Activated naive CD4-positive, alpha-beta T cell treated with anti-CD3 and anti-CD28 coated beads, Interleukin-2, amount 10 ng/mL, durations not matched to agents 7 days and 5 days (primary cell): Measurements from ENCODE around the gene PDZD2.
"Not testable (repeated sequence)": the region's sequence is repeated elsewhere in the genome, so short reads cannot be mapped to it uniquely, and the experiment has no call there.

Experiments
- CTCF ChIA-PET: fragments of 350-600 bp; sonication (Branson Sonifier 250); formaldehyde crosslinking; loops from one replicate; lab custom pipeline; 2021; ENCODE audit warnings: antibody characterized with exemption; lab: Charles Lee
- DNase-seq: peaks from one replicate; pipeline ENCODE4 v3.0.0-alpha.2; 2020
- H3K27ac Mint-ChIP-seq: one replicate; pipeline ENCODE4 v1.8.0; 2021; ENCODE audit warnings: mild to moderate bottlenecking, moderate library complexity, mixed read lengths
- H3K27me3 Mint-ChIP-seq: one replicate; pipeline ENCODE4 v1.8.0; 2021; ENCODE audit warnings: mild to moderate bottlenecking, mixed read lengths
- H3K36me3 Mint-ChIP-seq: one replicate; pipeline ENCODE4 v1.8.0; 2021; ENCODE audit warnings: mixed read lengths
- H3K4me1 Mint-ChIP-seq: one replicate; pipeline ENCODE4 v1.8.0; 2021; ENCODE audit warnings: mixed read lengths
- H3K4me3 Mint-ChIP-seq: one replicate; pipeline ENCODE4 v1.8.0; 2021; ENCODE audit warnings: mild to moderate bottlenecking, moderate library complexity, mixed read lengths
- H3K9me3 Mint-ChIP-seq: one replicate; pipeline ENCODE4 v1.8.0; 2021; ENCODE audit warnings: mixed read lengths

The PDZD2 gene

DNA sequence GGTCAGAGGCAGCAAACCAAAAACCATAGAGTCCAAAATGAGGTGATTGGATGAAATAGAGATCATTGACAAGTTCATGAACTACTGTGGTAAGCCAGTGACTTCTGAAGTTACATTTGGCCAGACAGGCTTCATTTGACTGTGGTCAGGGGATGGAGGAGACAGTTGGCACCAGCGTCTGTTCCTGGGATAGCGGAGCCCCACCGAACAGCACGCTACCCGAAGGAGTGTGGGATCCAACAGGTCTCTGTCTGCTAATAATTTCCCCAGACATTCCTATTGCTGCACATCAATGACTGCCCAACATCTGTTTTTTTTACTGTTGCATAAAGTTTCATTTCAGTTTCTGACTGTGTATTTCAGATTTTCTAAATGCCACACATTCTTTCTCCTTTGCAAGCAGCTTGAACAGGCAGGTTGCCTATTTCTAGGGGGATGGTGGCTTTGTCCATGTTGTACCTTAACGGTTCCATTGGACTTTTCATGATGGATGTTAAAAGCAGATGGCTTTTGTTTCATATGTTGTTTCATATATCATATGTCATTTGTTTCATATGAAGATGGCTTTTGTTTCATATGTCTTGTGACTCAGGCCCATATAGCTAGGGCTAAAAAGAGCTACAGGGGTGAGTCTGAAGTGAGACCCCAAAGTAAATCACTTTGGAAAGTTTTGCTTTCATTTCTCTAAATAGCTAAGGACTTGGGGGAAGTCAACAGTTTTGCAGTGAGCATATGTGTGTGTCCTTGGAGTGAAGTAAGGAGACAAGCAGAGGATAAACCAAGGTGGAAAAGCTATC is 354.4 kb downstream of the PDZD2 start:
- no peak overlapping the region for H3K4me3 Mint-ChIP-seq
- no peak for DNase-seq
- H3K27ac Mint-ChIP-seq, result no peak overlapping the region
- H3K27me3 Mint-ChIP-seq, result no peaks in the 10 kb centered on the region
- H3K9me3 Mint-ChIP-seq, result no peaks in the 10 kb centered on the region
- CTCF ChIA-PET, result no interaction called here
- no peaks in the 10 kb centered on the region for H3K36me3 Mint-ChIP-seq
- H3K4me1 Mint-ChIP-seq, result peaks cover 6% of the 10 kb centered on the region

GRCh38 chr5:31995006-31995405 is 356.1 kb downstream of the PDZD2 start:
- Mint-ChIP-seq H3K9me3 (no peaks in the 10 kb centered on the region), H3K4me3 (no peak overlapping the region), H3K36me3 (no peaks in the 10 kb centered on the region), H3K27me3 (no peaks in the 10 kb centered on the region), H3K27ac (no peak overlapping the region), H3K4me1 (peaks cover 6% of the 10 kb centered on the region)
- CTCF ChIA-PET, result no interaction called here
- DNase-seq, result no peak

DNA sequence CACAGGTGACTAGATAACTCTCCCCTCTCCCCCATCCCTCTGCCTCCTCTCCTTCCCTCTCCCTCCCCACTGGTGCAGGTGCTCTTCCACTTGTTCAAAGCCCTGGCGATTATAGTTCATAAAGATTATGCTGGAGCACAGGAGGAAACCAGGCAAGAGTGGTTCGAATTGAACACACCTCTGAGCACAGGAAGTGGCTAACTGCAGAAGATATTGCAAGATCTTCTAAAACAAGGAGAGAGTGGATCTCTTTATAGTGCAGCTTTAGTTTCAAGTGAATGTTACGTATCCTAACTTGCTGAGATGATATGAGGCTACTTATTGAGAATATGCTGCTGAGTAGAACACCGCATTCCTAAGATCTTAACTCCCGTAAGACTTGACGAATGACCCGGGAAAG is 356.8 kb downstream of the PDZD2 start:
- H3K4me1 Mint-ChIP-seq, result peaks cover 6% of the 10 kb centered on the region
- H3K36me3 Mint-ChIP-seq, result no peaks in the 10 kb centered on the region
- H3K9me3 Mint-ChIP-seq, result no peaks in the 10 kb centered on the region
- H3K27ac Mint-ChIP-seq, result no peak overlapping the region
- no peaks in the 10 kb centered on the region for H3K27me3 Mint-ChIP-seq
- CTCF ChIA-PET, result no interaction called here
- H3K4me3 Mint-ChIP-seq, result no peak overlapping the region
- DNase-seq, result no peak

GRCh38 chr5:31996909-31997308 is 358.0 kb downstream of the PDZD2 start:
- Mint-ChIP-seq H3K4me1 (peaks cover 6% of the 10 kb centered on the region), H3K4me3 (no peak overlapping the region), H3K36me3 (no peaks in the 10 kb centered on the region), H3K9me3 (no peaks in the 10 kb centered on the region), H3K27me3 (no peaks in the 10 kb centered on the region), H3K27ac (no peak overlapping the region)
- DNase-seq, result no peak
- CTCF ChIA-PET, result interaction anchor here (1.0 kb wide), 1 partner anchor 1973 kb away, joined by 3 read pairs; no protein-coding TSS in a partner anchor

GRCh38 chr5:31999470-31999869 is 360.5 kb downstream of the PDZD2 start:
- DNase-seq, result no peak
- H3K27me3 Mint-ChIP-seq, result no peaks in the 10 kb centered on the region
- CTCF ChIA-PET, result no interaction called here
- H3K9me3 Mint-ChIP-seq, result peaks cover 6% of the 10 kb centered on the region
- no peaks in the 10 kb centered on the region for H3K36me3 Mint-ChIP-seq
- H3K4me1 Mint-ChIP-seq, result peaks cover 6% of the 10 kb centered on the region
- no peak overlapping the region for H3K27ac Mint-ChIP-seq
- no peak overlapping the region for H3K4me3 Mint-ChIP-seq

GRCh38 chr5:32000731-32001130 is 361.8 kb downstream of the PDZD2 start:
- Mint-ChIP-seq H3K4me1 (peaks cover 4% of the 10 kb centered on the region), H3K27ac (no peak overlapping the region), H3K4me3 (no peak overlapping the region), H3K9me3 (peaks cover 6% of the 10 kb centered on the region), H3K27me3 (no peaks in the 10 kb centered on the region), H3K36me3 (no peaks in the 10 kb centered on the region)
- DNase-seq, result no peak
- CTCF ChIA-PET, result no interaction called here

- Mint-ChIP-seq H3K27ac (no peak overlapping the region), H3K27me3 (no peaks in the 10 kb centered on the region), H3K4me1 (no peaks in the 10 kb centered on the region), H3K4me3 (no peak overlapping the region), H3K9me3 (peaks cover 6% of the 10 kb centered on the region), H3K36me3 (no peaks in the 10 kb centered on the region)
- CTCF ChIA-PET, result no interaction called here
- no peak for DNase-seq
These were observed 362.4 kb downstream of the PDZD2 start for GRCh38 chr5:32001284-32001683.

DNA sequence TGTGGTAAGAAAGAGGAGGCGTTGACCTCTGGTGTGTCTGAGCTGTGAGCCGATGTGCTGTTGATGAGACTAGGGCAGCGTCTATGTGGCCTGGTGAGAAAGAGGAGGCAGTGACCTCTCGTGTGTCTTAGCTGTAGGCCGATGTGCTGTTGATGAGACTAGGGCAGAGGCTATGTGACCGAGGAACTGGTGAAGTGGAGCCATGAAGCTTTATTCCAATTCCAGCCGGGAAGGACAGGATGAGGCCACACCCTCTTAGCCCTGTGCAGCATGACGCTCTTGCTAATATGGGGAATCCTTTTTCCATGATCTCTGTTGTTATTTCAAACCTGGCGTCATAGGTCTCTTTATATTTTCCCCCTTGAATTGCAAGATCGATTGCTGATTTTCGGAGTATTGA is 362.8 kb downstream of the PDZD2 start:
- H3K27me3 Mint-ChIP-seq, result no peaks in the 10 kb centered on the region
- peaks cover 6% of the 10 kb centered on the region for H3K9me3 Mint-ChIP-seq
- H3K4me1 Mint-ChIP-seq, result no peaks in the 10 kb centered on the region
- H3K27ac Mint-ChIP-seq, result no peak overlapping the region
- no peaks in the 10 kb centered on the region for H3K36me3 Mint-ChIP-seq
- DNase-seq, result no peak
- CTCF ChIA-PET, result no interaction called here
- no peak overlapping the region for H3K4me3 Mint-ChIP-seq

- Mint-ChIP-seq H3K27me3 (no peaks in the 10 kb centered on the region), H3K4me3 (no peak overlapping the region), H3K9me3 (peaks cover 6% of the 10 kb centered on the region), H3K4me1 (no peaks in the 10 kb centered on the region), H3K27ac (peak overlapping the region; percentile 43), H3K36me3 (no peaks in the 10 kb centered on the region)
- CTCF ChIA-PET, result no interaction called here
- no peak for DNase-seq
These were observed 363.8 kb downstream of the PDZD2 start for GRCh38 chr5:32002755-32003154.

- no peak overlapping the region for H3K4me3 Mint-ChIP-seq
- no peaks in the 10 kb centered on the region for H3K36me3 Mint-ChIP-seq
- H3K27me3 Mint-ChIP-seq, result peaks cover 3% of the 10 kb centered on the region
- no peak for DNase-seq
- H3K9me3 Mint-ChIP-seq, result peaks cover 6% of the 10 kb centered on the region
- CTCF ChIA-PET, result no interaction called here
- H3K4me1 Mint-ChIP-seq, result no peaks in the 10 kb centered on the region
- no peak overlapping the region for H3K27ac Mint-ChIP-seq
These were observed 365.1 kb downstream of the PDZD2 start for GRCh38 chr5:32003981-32004380.

GRCh38 chr5:32004404-32004803 is 365.5 kb downstream of the PDZD2 start:
- peaks cover 6% of the 10 kb centered on the region for H3K9me3 Mint-ChIP-seq
- H3K27ac Mint-ChIP-seq, result no peak overlapping the region
- H3K27me3 Mint-ChIP-seq, result peaks cover 3% of the 10 kb centered on the region
- no peaks in the 10 kb centered on the region for H3K4me1 Mint-ChIP-seq
- CTCF ChIA-PET, result no interaction called here
- DNase-seq, result no peak
- H3K36me3 Mint-ChIP-seq, result no peaks in the 10 kb centered on the region
- no peak overlapping the region for H3K4me3 Mint-ChIP-seq

- Mint-ChIP-seq H3K27ac (no peak overlapping the region), H3K9me3 (no peaks in the 10 kb centered on the region), H3K4me1 (no peaks in the 10 kb centered on the region), H3K27me3 (peaks cover 9% of the 10 kb centered on the region), H3K36me3 (no peaks in the 10 kb centered on the region), H3K4me3 (no peak overlapping the region)
- DNase-seq, result no peak
- CTCF ChIA-PET, result interaction anchor here (1.0 kb wide), 1 partner anchor 9 kb away, joined by 3 read pairs; no protein-coding TSS in a partner anchor
These were observed 369.8 kb downstream of the PDZD2 start for GRCh38 chr5:32008746-32009145.

DNA sequence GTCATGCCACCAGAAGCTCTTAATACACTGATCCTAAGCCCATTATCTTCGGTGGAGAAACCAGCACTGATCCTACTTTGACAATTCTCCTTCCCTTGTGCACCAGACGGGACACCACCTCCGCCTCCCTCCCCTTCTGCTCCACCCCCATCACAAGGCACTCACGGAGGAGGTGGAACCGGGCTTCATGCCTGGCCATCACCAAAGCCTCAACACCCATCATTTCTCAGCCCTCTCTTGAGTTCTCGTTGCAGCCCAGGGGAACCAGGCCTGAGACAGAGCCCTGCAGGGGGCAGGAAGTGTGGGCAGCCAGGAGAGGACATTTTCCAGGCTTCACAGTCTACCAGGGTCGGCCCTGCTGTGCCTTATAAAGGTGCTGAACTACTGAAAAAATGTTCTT is 374.7 kb downstream of the PDZD2 start:
- Mint-ChIP-seq H3K27ac (no peak overlapping the region), H3K4me3 (no peak overlapping the region)

GRCh38 chr5:32014096-32014745 is 375.3 kb downstream of the PDZD2 start:
- Mint-ChIP-seq H3K9me3 (no peaks in the 10 kb centered on the region), H3K4me3 (no peak overlapping the region), H3K27me3 (peaks cover 6% of the 10 kb centered on the region), H3K27ac (no peak overlapping the region), H3K4me1 (peaks cover 13% of the 10 kb centered on the region), H3K36me3 (no peaks in the 10 kb centered on the region)
- CTCF ChIA-PET, result no interaction called here
- no peak for DNase-seq

More for the DNA sequence above, 374.7 kb downstream of the PDZD2 start:
- Mint-ChIP-seq H3K36me3 (no peaks in the 10 kb centered on the region), H3K4me1 (peaks cover 11% of the 10 kb centered on the region), H3K9me3 (no peaks in the 10 kb centered on the region), H3K27me3 (peaks cover 8% of the 10 kb centered on the region)
- no peak for DNase-seq
- CTCF ChIA-PET, result no interaction called here

DNA sequence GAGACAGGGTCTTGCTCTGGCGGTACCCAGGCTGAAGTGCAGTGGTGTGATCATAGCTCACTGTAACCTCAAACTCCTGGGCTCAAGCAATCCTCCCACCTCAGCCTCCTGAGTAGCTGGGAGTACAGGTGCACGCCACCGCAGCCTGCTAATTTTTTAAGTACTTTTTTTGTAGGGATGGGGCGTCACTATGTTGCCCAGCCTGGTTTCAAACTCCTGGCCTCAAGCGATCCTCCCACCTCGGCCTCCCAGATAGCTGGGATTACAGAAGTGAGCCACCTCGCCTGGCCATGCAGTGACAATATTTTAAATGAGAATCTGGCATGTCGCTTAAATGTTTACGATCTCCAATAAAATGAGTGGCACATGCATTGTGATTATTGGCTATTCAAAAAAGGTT is 376.3 kb downstream of the PDZD2 start:
- DNase-seq, H3K27ac Mint-ChIP-seq, CTCF ChIA-PET, H3K9me3 Mint-ChIP-seq, H3K4me3 Mint-ChIP-seq, H3K27me3 Mint-ChIP-seq, H3K36me3 Mint-ChIP-seq: not testable (repeated sequence)
- H3K4me1 Mint-ChIP-seq, result peaks cover 17% of the 10 kb centered on the region
